ENCODE data around the gene CLIP1.

- TF ChIP-seq GATA3 (IDR thresholded peaks at IDR 0.05; ENCODE audit: low read depth, low read length) (no peak), GATA2 (IDR thresholded peaks at IDR 0.05; ENCODE audit: low read depth, low read length) (no peak)
Measured at GRCh38 chr12:122306407-122306806, 116.1 kb downstream of the CLIP1 start.
